BLaER1 treated with 17β-estradiol and CSF1 and Interleukin-3, amounts not matched to agents 10 nM and 100 nM (cell line): ENCODE data around the gene DGKE.

Source experiments
- H3K27ac ChIP-seq, 11 experiments: shearing (Covaris generic); formaldehyde crosslinking; 2 replicates each; pipeline ENCODE4 v1.8.1; 2022
- H3K27me3 ChIP-seq, 11 experiments: shearing (Covaris generic); formaldehyde crosslinking; 2 replicates each; pipeline ENCODE4 v1.8.1; 2022
- H3K36me3 ChIP-seq, 11 experiments: shearing (Covaris generic); formaldehyde crosslinking; 2 replicates each; pipeline ENCODE4 v1.8.1; 2022
- H3K4me1 ChIP-seq, 10 experiments: shearing (Covaris generic); formaldehyde crosslinking; 2 replicates each; pipeline ENCODE4 v1.8.1; 2022
- H3K4me2 ChIP-seq, 11 experiments: shearing (Covaris generic); formaldehyde crosslinking; 2 replicates each; pipeline ENCODE4 v1.8.1; 2022
- H3K4me3 ChIP-seq, 10 experiments: shearing (Covaris generic); formaldehyde crosslinking; 2 replicates each; pipeline ENCODE4 v1.8.1; 2022
- H3K9ac ChIP-seq, 11 experiments: shearing (Covaris generic); formaldehyde crosslinking; 2 replicates each; pipeline ENCODE4 v1.8.1; 2022
- H3K9me3 ChIP-seq, 11 experiments: shearing (Covaris generic); formaldehyde crosslinking; replicated peaks in 1 of 11; 2 replicates each; pipeline ENCODE4 v1.8.1; 2022
- H4K20me1 ChIP-seq, 11 experiments: shearing (Covaris generic); formaldehyde crosslinking; 2 replicates each; pipeline ENCODE4 v1.8.1; 2022
- Cebpa-rat ChIP-seq, 11 experiments: shearing (Covaris generic); IDR thresholded peaks; 2 replicates each; pipeline ENCODE4 v1.8.1; 2022

Gene DGKE

DNA sequence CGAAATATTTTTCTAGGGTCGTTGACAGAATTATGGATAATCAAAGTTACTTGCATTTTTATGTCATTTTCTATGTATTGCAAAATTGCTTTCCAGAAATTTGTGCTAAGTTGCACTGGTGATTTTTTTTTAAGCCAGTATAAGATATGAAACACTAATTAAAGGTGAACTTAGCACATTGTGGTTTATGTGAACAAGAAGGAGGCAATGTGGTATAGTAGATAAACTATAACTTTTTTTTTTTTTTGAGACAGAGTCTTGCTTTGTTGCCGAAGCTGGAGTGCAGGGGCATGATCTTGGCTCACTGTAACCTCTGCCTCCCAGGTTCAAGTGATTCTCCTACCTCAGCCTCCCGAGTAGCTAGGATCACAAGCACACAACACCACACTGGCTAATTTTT lies 13.2 kb downstream of the DGKE start:
- Histone ChIP-seq H3K4me2 (no peak overlapping the region), H3K4me1 (peaks cover 0 to 10% (median 0%) of the 10 kb centered on the region in 10 experiments; a peak in 3 of 20 replicates), H3K27ac (no peak overlapping the region), H4K20me1 (peaks cover 0 to 4% (median 0%) of the 10 kb centered on the region in 11 experiments; a peak in 3 of 22 replicates), H3K27me3 (no peaks in the 10 kb centered on the region), H3K4me3 (no peak overlapping the region), H3K36me3 (peaks cover 55 to 97% (median 76%) of the 10 kb centered on the region in 11 experiments), H3K9me3 (no peaks in the 10 kb centered on the region), H3K9ac (no peak overlapping the region)
- no peak for TF ChIP-seq Cebpa-rat (IDR thresholded peaks at IDR 0.05)

DNA sequence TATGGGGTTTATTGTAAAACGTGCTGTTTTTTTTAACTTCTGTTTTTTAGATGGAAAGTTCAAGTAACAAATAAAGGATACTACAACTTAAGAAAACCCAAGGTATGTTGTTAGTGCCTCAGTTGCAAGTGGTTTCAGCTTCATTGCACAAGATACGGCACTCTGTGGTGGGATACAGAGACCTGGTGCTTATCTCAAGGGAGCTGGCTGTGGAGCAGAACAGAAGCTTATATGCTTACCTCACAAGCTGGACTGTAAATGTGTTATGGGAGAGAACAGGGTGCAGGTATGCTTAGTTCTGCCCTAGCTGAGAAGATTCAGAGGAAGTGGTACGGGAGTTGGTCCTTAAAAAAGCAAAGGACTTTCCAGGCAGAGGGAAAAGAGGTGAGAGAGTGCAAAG lies 15.2 kb downstream of the DGKE start:
- no peaks in the 10 kb centered on the region for H3K9me3 ChIP-seq
- no peak overlapping the region for H3K9ac ChIP-seq
- H3K27me3 ChIP-seq: no peaks in the 10 kb centered on the region
- peaks cover 0 to 10% (median 0%) of the 10 kb centered on the region in 10 experiments; a peak in 3 of 20 replicates for H3K4me1 ChIP-seq
- H4K20me1 ChIP-seq: no peaks in the 10 kb centered on the region
- H3K4me3 ChIP-seq: no peak overlapping the region
- peaks cover 52 to 97% (median 79%) of the 10 kb centered on the region in 11 experiments for H3K36me3 ChIP-seq
- H3K27ac ChIP-seq: no peak overlapping the region
- no peak for TF ChIP-seq Cebpa-rat (IDR thresholded peaks at IDR 0.05)
- no peak overlapping the region for H3K4me2 ChIP-seq

DNA sequence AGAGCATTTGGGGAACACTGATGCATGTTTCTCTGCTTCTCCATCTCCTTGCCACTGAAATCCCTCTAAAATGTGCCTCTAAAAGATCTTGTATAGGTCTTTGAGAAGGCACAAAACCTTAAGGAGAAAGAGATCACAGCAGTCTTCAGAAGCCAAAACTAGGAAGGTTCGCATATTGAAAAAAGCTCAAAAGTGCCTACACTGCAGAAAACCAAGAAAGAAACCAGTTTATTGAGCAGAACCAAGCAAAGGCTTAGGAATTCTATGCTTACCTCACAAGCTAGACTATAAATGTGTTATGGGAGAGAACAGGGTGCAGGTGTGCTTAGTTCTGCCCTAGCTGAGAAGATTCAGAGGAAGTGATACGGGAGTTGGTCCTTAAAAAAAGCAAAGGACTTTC lies 16.6 kb downstream of the DGKE start:
- no peak overlapping the region for H3K4me2 ChIP-seq
- peaks cover 62 to 97% (median 86%) of the 10 kb centered on the region in 11 experiments for H3K36me3 ChIP-seq
- H4K20me1 ChIP-seq: no peaks in the 10 kb centered on the region
- no peak overlapping the region for H3K9ac ChIP-seq
- H3K9me3 ChIP-seq: no peaks in the 10 kb centered on the region
- TF ChIP-seq Cebpa-rat (IDR thresholded peaks at IDR 0.05): no peak
- no peaks in the 10 kb centered on the region for H3K27me3 ChIP-seq
- no peak overlapping the region for H3K4me3 ChIP-seq
- H3K4me1 ChIP-seq: peaks cover 0 to 8% (median 0%) of the 10 kb centered on the region in 10 experiments; a peak in 3 of 20 replicates
- no peak overlapping the region for H3K27ac ChIP-seq

DNA sequence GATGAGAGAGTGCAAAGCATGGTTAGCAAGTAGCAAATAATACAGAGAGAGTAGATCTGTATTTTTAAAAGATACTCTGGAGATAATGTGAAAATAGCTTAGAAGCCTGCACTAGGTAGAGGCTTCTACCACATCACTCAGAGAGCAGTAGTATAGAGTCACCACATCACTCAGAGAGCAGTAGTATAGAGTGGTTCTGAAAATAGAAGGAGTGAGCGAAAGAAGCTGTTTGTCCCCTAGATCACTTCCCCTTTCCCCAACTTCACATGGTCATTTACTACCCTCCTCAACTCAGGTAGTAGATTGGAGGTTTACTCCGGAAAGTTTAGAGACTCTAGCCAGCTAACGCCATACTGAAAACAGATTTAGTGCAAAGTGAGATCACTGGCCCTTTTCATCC lies 17.1 kb downstream of the DGKE start:
- no peak for TF ChIP-seq Cebpa-rat (IDR thresholded peaks at IDR 0.05)
- Histone ChIP-seq H3K9ac (no peak overlapping the region), H3K27me3 (no peaks in the 10 kb centered on the region), H4K20me1 (no peaks in the 10 kb centered on the region), H3K4me3 (no peak overlapping the region), H3K27ac (no peak overlapping the region), H3K4me1 (peaks cover 0 to 4% (median 0%) of the 10 kb centered on the region in 10 experiments; a peak in 3 of 20 replicates), H3K4me2 (no peak overlapping the region), H3K9me3 (no peaks in the 10 kb centered on the region), H3K36me3 (peaks cover 65 to 97% (median 86%) of the 10 kb centered on the region in 11 experiments)

DNA sequence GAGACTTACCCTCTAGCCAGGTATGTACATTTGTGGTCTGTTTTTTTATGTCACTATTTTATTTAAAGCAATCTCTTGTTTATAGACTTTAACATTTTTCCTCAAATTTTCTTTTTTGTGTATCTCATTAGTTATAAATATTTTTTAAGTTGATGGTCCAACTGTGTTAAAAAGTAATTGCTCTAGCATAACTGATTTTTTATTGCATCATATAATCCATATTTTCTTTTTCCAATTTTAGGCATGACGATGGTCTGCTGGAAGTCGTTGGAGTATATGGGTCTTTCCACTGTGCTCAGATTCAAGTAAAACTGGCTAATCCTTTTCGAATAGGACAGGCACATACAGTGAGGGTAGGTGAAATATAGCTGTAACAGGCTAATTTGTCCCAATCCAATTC lies 27.9 kb downstream of the DGKE start:
- H3K4me2 ChIP-seq: no peak overlapping the region
- no peak; a peak in 1 of 22 replicates for TF ChIP-seq Cebpa-rat (IDR thresholded peaks at IDR 0.05)
- no peak overlapping the region for H3K27ac ChIP-seq
- peaks cover 67 to 98% (median 86%) of the 10 kb centered on the region in 11 experiments for H3K36me3 ChIP-seq
- no peak overlapping the region for H3K4me3 ChIP-seq
- H3K9me3 ChIP-seq: no peaks in the 10 kb centered on the region
- H3K27me3 ChIP-seq: no peaks in the 10 kb centered on the region
- no peak overlapping the region for H3K9ac ChIP-seq
- H4K20me1 ChIP-seq: no peaks in the 10 kb centered on the region; a peak in 1 of 22 replicates
- no peaks in the 10 kb centered on the region for H3K4me1 ChIP-seq

DNA sequence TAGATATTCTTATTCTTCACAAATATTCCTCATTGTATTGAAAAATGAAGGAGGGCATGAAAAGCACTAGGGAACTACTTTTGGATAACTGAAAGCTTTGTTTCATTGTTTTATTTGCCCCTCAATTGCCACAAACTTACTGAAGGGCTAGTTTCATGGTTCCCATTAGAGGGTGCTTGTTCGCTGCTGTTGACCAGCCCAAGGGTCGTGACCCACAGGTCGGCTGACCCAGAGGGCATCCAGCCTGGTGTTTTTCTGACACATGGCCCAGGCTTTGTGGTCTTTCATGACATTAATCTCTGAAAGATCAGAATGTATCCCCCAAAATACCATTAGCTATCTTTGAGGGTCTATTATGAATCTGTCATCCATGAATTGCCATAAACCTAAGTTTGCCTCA lies 30.0 kb downstream of the DGKE start:
- no peak for TF ChIP-seq Cebpa-rat (IDR thresholded peaks at IDR 0.05)
- no peaks in the 10 kb centered on the region for H3K27me3 ChIP-seq
- peaks cover 54 to 98% (median 84%) of the 10 kb centered on the region in 11 experiments for H3K36me3 ChIP-seq

DNA sequence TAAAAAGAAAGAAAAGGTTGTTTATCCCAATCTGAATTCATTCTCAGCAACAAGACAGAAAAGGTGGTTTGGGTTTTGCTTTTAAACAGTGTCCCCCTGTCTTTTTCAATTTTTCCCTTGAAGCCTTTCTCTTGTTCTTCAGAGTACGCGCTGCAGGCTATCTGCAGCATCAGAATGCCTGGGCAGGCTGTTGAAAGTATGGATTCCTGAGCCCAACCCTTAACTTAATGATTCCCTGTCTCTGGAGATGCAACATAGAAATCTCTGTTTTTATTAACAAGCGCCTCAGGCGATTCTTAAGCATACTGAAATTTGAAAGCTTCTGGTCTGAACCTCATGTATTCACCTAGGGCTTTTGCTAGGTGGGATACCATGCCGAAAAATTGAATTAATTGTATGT lies 32.1 kb downstream of the DGKE start:
- no peaks in the 10 kb centered on the region for H3K9me3 ChIP-seq
- no peaks in the 10 kb centered on the region; a peak in 1 of 22 replicates for H4K20me1 ChIP-seq
- no peak overlapping the region for H3K27ac ChIP-seq
- H3K4me3 ChIP-seq: no peak overlapping the region
- no peak for TF ChIP-seq Cebpa-rat (IDR thresholded peaks at IDR 0.05)
- no peak overlapping the region for H3K4me2 ChIP-seq
- peaks cover 38 to 90% (median 72%) of the 10 kb centered on the region in 11 experiments for H3K36me3 ChIP-seq
- H3K4me1 ChIP-seq: no peaks in the 10 kb centered on the region
- no peaks in the 10 kb centered on the region for H3K27me3 ChIP-seq
- H3K9ac ChIP-seq: no peak overlapping the region

More for the DNA sequence above, 30.0 kb downstream of the DGKE start:
- Histone ChIP-seq H4K20me1 (no peaks in the 10 kb centered on the region; a peak in 1 of 22 replicates), H3K4me1 (no peaks in the 10 kb centered on the region), H3K27ac (no peak overlapping the region), H3K9ac (no peak overlapping the region), H3K4me2 (no peak overlapping the region), H3K9me3 (no peaks in the 10 kb centered on the region), H3K4me3 (no peak overlapping the region)

DNA sequence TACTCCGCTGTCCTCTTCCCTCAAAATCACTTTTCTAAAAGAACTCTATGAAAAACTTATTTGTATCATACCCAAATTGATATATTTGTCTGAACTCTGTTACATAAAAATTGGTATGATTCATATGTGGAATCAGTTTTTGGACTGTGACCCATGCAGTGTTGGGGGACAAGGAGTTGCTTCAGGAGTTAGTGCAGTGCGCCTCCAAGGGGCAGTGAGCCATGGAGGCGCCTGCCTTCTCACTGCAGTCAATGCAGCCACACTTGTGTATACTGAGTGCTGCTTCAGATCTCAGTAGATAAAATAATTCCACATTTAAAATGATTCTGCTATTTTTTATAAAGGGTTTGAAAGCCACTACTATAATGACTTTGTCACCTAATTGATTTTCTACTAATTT lies 32.5 kb downstream of the DGKE start:
- Histone ChIP-seq H3K9me3 (no peaks in the 10 kb centered on the region), H3K4me1 (no peaks in the 10 kb centered on the region), H3K4me3 (no peak overlapping the region), H3K4me2 (no peak overlapping the region), H3K36me3 (peaks cover 34 to 86% (median 68%) of the 10 kb centered on the region in 11 experiments), H3K27me3 (no peaks in the 10 kb centered on the region), H3K9ac (no peak overlapping the region), H4K20me1 (no peaks in the 10 kb centered on the region; a peak in 1 of 22 replicates), H3K27ac (no peak overlapping the region)
- TF ChIP-seq Cebpa-rat (IDR thresholded peaks at IDR 0.05): no peak

DNA sequence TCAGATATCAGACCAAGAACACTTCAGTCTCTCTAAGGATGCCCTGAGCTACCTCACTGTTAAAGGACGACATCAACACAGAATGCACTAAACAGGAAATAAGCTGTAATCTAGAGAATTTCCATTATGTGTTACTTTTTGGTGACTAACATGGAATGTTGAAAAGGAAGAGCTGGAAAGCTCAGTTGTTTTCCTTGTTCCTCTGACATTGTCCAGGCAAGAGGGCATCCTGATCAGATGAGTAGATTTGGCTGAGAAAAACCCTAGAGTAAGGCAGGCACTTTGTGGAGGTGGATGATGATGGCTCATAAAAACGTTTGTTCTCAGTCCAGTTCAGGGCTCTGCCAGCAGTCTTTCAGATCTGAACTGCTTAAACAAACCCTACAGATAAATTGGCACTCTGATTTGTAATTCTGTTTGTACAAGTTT lies 34.0 kb downstream of the DGKE start:
- Histone ChIP-seq H3K4me2 (no peak overlapping the region), H3K27me3 (no peaks in the 10 kb centered on the region), H3K9ac (no peak overlapping the region), H3K9me3 (no peaks in the 10 kb centered on the region), H3K4me3 (no peak overlapping the region), H4K20me1 (no peaks in the 10 kb centered on the region), H3K4me1 (no peaks in the 10 kb centered on the region), H3K27ac (no peak overlapping the region), H3K36me3 (peaks cover 20 to 71% (median 53%) of the 10 kb centered on the region in 11 experiments; a peak in 21 of 22 replicates)
- no peak for TF ChIP-seq Cebpa-rat (IDR thresholded peaks at IDR 0.05)

DNA sequence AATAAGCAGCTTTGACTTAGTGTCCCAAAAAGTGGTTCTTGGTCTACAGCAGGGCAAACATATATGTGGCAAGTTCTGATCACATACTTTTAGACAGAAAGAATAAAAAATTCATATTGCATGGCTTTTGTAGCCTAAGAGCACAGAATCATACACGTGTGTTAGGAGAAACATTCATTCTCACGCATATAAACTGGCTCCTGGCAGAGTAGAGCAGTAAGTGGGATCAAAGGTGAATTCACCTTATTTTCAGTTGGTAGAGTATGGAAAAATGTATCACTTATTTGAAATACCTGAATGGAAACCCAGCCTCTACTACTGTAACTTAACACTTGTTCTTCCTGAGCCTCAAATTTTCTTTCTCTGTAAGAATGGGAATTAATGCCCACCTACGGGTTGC lies 34.8 kb downstream of the DGKE start:
- no peak overlapping the region for H3K4me3 ChIP-seq
- H3K9me3 ChIP-seq: no peaks in the 10 kb centered on the region
- peaks cover 14 to 64% (median 46%) of the 10 kb centered on the region in 11 experiments; a peak in 21 of 22 replicates for H3K36me3 ChIP-seq
- no peaks in the 10 kb centered on the region for H4K20me1 ChIP-seq
- no peaks in the 10 kb centered on the region for H3K27me3 ChIP-seq
- H3K9ac ChIP-seq: no peak overlapping the region
- H3K4me2 ChIP-seq: no peak overlapping the region
- TF ChIP-seq Cebpa-rat (IDR thresholded peaks at IDR 0.05): no peak
- H3K4me1 ChIP-seq: no peaks in the 10 kb centered on the region
- no peak overlapping the region for H3K27ac ChIP-seq
